GM23338 (cell line): Measurements from ENCODE around the gene BYSL. TPM values are rescaled to one million over a fixed set of nuclear protein-coding genes. Genes with fewer than 3 reads are reported as not detected.

Experiments used
- ATAC-seq: fragments of 200-7000 bp; cut with Tn5 transposase; 3 replicates; pipeline ENCODE4 v1.9.1; 2020
- DNase-seq: peaks from one replicate; pipeline ENCODE4 v3.0.0-alpha.2; 2015; ENCODE audit warnings: low spot score
- H2AFZ ChIP-seq: fragments of 200-600 bp; sonication (generic); 2 replicates; pipeline ENCODE4 v1.8.0; 2016; ENCODE audit warnings: antibody characterized with exemption, mild to moderate bottlenecking, moderate library complexity
- H3F3A ChIP-seq: fragments of 200-600 bp; sonication (generic); replicated peaks from 2 replicates; pipeline ENCODE4 v1.8.0; 2017; ENCODE audit warnings: antibody characterized with exemption, mixed run types, low read depth
- H3K27ac ChIP-seq: fragments of 200-600 bp; sonication (generic); 2 replicates; pipeline ENCODE4 v1.6.1; 2016; ENCODE audit warnings: low read depth
- H3K27me3 ChIP-seq: fragments of 200-600 bp; sonication (generic); 2 replicates; pipeline ENCODE4 v1.8.0; 2016; ENCODE audit warnings: mild to moderate bottlenecking, mixed run types, moderate library complexity; ENCODE audit not compliant: insufficient read depth
- H3K36me3 ChIP-seq: fragments of 200-600 bp; sonication (generic); 2 replicates; pipeline ENCODE4 v1.8.0; 2016; ENCODE audit warnings: mild to moderate bottlenecking; ENCODE audit not compliant: insufficient read depth
- H3K4me1 ChIP-seq: fragments of 200-600 bp; sonication (generic); 2 replicates; pipeline ENCODE4 v1.8.0; 2016; ENCODE audit warnings: mild to moderate bottlenecking, moderate library complexity; ENCODE audit not compliant: insufficient read depth
- H3K4me2 ChIP-seq: fragments of 200-600 bp; sonication (generic); 2 replicates; pipeline ENCODE4 v1.7.1; 2017; ENCODE audit warnings: mixed run types
- H3K4me3 ChIP-seq: fragments of 200-600 bp; sonication (generic); 2 replicates; pipeline ENCODE4 v1.6.1; 2016; ENCODE audit warnings: mixed run types
- H3K79me2 ChIP-seq: fragments of 200-600 bp; sonication (generic); replicated peaks from 2 replicates; pipeline ENCODE4 v1.8.0; 2017; ENCODE audit warnings: mild to moderate bottlenecking; ENCODE audit not compliant: insufficient read depth
- H3K9me2 ChIP-seq: fragments of 200-600 bp; sonication (generic); 2 replicates; pipeline ENCODE4 v1.8.0; 2017; ENCODE audit not compliant: insufficient read depth
- H4K20me1 ChIP-seq: fragments of 200-600 bp; sonication (generic); replicated peaks from 2 replicates; pipeline ENCODE4 v1.8.0; 2017; ENCODE audit warnings: mild to moderate bottlenecking; ENCODE audit not compliant: insufficient read depth
- H3K27ac Mint-ChIP-seq: 2 replicates; pipeline ENCODE4 v1.8.0; 2020; ENCODE audit warnings: inconsistent platforms, mild to moderate bottlenecking, moderate library complexity, mixed read lengths
- H3K27me3 Mint-ChIP-seq: 3 replicates; pipeline ENCODE4 v1.8.0; 2022; ENCODE audit warnings: low read depth, mild to moderate bottlenecking, moderate library complexity, mixed read lengths, inconsistent platforms; ENCODE audit not compliant: insufficient read depth, poor library complexity
- H3K36me3 Mint-ChIP-seq: 3 replicates; pipeline ENCODE4 v1.8.0; 2021; ENCODE audit warnings: low read depth, mild to moderate bottlenecking, inconsistent platforms, moderate library complexity, mixed read lengths
- H3K4me1 Mint-ChIP-seq: 3 replicates; pipeline ENCODE4 v1.8.0; 2020; ENCODE audit warnings: mild to moderate bottlenecking, inconsistent platforms, mixed read lengths
- H3K4me3 Mint-ChIP-seq: 3 replicates; pipeline ENCODE4 v1.8.0; 2021; ENCODE audit warnings: moderate library complexity, mild to moderate bottlenecking, inconsistent platforms, mixed read lengths
- H3K9me3 Mint-ChIP-seq: 3 replicates; pipeline ENCODE4 v1.8.0; 2020; ENCODE audit warnings: moderate library complexity, mild to moderate bottlenecking, inconsistent platforms, mixed read lengths
- CREB1 ChIP-seq: fragments of 250-450 bp; sonication (Bioruptor Pico); IDR thresholded peaks from 2 replicates; pipeline ENCODE4 v1.5.0; 2020; ENCODE audit warnings: low read depth, mild to moderate bottlenecking, moderate library complexity
- EZH2 ChIP-seq: fragments of 200-600 bp; sonication (generic); IDR thresholded peaks from one replicate; pipeline ENCODE4 v1.8.0; 2017; ENCODE audit warnings: antibody characterized with exemption, mild to moderate bottlenecking, low read depth; ENCODE audit not compliant: unreplicated experiment
- EZH2phosphoT487 ChIP-seq: fragments of 200-600 bp; sonication (generic); IDR thresholded peaks from one replicate; pipeline ENCODE4 v1.8.1; 2018; ENCODE audit warnings: antibody characterized with exemption; ENCODE audit not compliant: unreplicated experiment
- JUNB ChIP-seq: IDR thresholded peaks from one replicate; pipeline ENCODE4 v1.6.1; 2016; ENCODE audit warnings: antibody characterized with exemption; ENCODE audit not compliant: unreplicated experiment
- NANOG ChIP-seq: IDR thresholded peaks from 2 replicates; pipeline ENCODE4 v1.6.1; 2016; ENCODE audit warnings: antibody characterized with exemption, borderline replicate concordance
- POLR2AphosphoS5 ChIP-seq: IDR thresholded peaks from 2 replicates; pipeline ENCODE4 v1.6.1; 2016; ENCODE audit warnings: antibody characterized with exemption, low read depth
- STAT1 ChIP-seq: IDR thresholded peaks from one replicate; pipeline ENCODE4 v1.6.1; 2016; ENCODE audit warnings: antibody characterized with exemption; ENCODE audit not compliant: unreplicated experiment
- ZNF114 ChIP-seq: fragments of 250-450 bp; sonication (Bioruptor Pico); IDR thresholded peaks from 2 replicates; pipeline ENCODE4 v1.5.0; 2020; ENCODE audit warnings: mild to moderate bottlenecking, moderate library complexity
- ZNF331 ChIP-seq: fragments of 250-450 bp; sonication (Bioruptor Pico); IDR thresholded peaks from 2 replicates; pipeline ENCODE4 v1.5.0; 2020; ENCODE audit warnings: low read depth, mild to moderate bottlenecking, moderate library complexity
- polyA plus RNA-seq: library from polyadenylated mRNA; unstranded; fragments of >200 nt; fragmentation: Nextera tagmentation; extraction: Ambion mirVana; gene quantifications from 2 replicates; pipeline ENCODE4 v1.2.1, GENCODE V29; 2016
- total RNA-seq: library from RNA; depleted of rRNA; stranded (reverse); fragments of >200 nt; shearing (Covaris generic); gene quantifications from 2 replicates; pipeline ENCODE4 v1.2.3, GENCODE V29; 2014
- TF ChIP-seq, protein P1 (sequence below): IDR thresholded peaks from one replicate; pipeline ENCODE4 v1.6.1; 2018; ENCODE audit warnings: antibody characterized with exemption; ENCODE audit not compliant: unreplicated experiment
- TF ChIP-seq, protein P2 (sequence below): fragments of 250-450 bp; sonication (Bioruptor Pico); IDR thresholded peaks from 2 replicates; pipeline ENCODE4 v1.5.0; 2020; ENCODE audit warnings: mild to moderate bottlenecking, moderate library complexity
- TF ChIP-seq, protein P3 (sequence below), 2 experiments: fragments of 200-600 bp in 1 of 2; sonication (generic) in 1 of 2; conservative IDR thresholded peaks; 2 replicates each; pipeline versions ENCODE4 v1.5.1 to v1.6.1; 2016 to 2017; ENCODE audit warnings: antibody characterized with exemption in 2 of 2, low read depth in 2 of 2, mild to moderate bottlenecking in 2 of 2, moderate library complexity in 1 of 2
- TF ChIP-seq, protein P4 (sequence below): IDR thresholded peaks from 2 replicates; pipeline ENCODE4 v1.6.1; 2016; ENCODE audit warnings: antibody characterized with exemption

The BYSL gene
- total and polyA plus RNA-seq, 2 experiments from 2014 or later = 33.7 to 35.3 TPM

DNA sequence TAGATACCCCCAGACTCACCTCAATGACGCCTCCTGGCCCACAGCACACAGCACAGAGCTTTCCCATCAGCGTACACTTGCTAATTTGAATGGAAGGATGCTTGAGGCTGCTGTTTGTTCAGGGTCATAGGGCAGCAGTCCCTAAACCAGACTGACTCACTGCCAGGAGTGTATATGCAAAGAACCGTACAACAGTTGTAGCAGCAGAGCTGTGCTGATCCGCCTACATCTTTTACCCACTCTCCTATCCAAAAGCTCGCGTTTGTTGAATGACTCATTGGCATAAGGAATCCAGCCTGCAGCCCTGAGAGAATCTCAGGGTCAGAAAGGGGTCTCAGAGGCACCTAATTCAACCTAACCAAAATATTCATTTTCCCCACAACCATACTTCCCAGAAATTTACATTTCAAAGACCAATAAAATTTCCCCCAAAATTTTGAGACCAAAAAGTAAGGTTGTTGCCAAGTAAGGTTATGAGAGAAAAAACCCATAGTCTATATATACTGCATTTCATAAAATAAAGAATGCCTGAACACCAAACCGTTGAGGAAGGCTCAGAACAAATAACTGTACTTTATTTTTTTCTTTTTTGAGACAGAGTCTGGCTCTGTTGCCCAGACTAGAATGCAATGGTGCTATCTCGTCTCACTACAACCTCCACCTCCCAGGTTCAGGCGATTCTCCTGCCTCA is 55.6 kb downstream of the BYSL start:
- ATAC-seq (no peak), DNase-seq (no peak)
- Mint-ChIP-seq H3K27me3 (peaks cover 6% of the 10 kb centered on the region), H3K9me3 (no peaks in the 10 kb centered on the region; the same call in 1 of the 3 replicates), H3K4me1 (no peaks in the 10 kb centered on the region), H3K27ac (no peak overlapping the region), H3K4me3 (no peak overlapping the region), H3K36me3 (no peaks in the 10 kb centered on the region)
- H3K4me2 ChIP-seq = no peak overlapping the region
- H3K36me3 ChIP-seq = no peaks in the 10 kb centered on the region
- no peaks in the 10 kb centered on the region for H3F3A ChIP-seq
- no peak overlapping the region for H3K4me3 ChIP-seq
- no peak overlapping the region for H2AFZ ChIP-seq
- H3K4me1 ChIP-seq = no peaks in the 10 kb centered on the region
- H3K79me2 ChIP-seq = no peaks in the 10 kb centered on the region
- no peaks in the 10 kb centered on the region for H3K27me3 ChIP-seq
- no peaks in the 10 kb centered on the region for H3K9me2 ChIP-seq
- no peak overlapping the region for H3K27ac ChIP-seq
- H4K20me1 ChIP-seq = no peaks in the 10 kb centered on the region
- no peak for TF ChIP-seq POLR2AphosphoS5
- no peak for TF ChIP-seq ZNF114
- TF ChIP-seq STAT1 = no peak
- TF ChIP-seq, protein P1, sequence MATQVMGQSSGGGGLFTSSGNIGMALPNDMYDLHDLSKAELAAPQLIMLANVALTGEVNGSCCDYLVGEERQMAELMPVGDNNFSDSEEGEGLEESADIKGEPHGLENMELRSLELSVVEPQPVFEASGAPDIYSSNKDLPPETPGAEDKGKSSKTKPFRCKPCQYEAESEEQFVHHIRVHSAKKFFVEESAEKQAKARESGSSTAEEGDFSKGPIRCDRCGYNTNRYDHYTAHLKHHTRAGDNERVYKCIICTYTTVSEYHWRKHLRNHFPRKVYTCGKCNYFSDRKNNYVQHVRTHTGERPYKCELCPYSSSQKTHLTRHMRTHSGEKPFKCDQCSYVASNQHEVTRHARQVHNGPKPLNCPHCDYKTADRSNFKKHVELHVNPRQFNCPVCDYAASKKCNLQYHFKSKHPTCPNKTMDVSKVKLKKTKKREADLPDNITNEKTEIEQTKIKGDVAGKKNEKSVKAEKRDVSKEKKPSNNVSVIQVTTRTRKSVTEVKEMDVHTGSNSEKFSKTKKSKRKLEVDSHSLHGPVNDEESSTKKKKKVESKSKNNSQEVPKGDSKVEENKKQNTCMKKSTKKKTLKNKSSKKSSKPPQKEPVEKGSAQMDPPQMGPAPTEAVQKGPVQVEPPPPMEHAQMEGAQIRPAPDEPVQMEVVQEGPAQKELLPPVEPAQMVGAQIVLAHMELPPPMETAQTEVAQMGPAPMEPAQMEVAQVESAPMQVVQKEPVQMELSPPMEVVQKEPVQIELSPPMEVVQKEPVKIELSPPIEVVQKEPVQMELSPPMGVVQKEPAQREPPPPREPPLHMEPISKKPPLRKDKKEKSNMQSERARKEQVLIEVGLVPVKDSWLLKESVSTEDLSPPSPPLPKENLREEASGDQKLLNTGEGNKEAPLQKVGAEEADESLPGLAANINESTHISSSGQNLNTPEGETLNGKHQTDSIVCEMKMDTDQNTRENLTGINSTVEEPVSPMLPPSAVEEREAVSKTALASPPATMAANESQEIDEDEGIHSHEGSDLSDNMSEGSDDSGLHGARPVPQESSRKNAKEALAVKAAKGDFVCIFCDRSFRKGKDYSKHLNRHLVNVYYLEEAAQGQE = no peak
- TF ChIP-seq CREB1 (CRISPR knock-in tag) = no peak
- TF ChIP-seq, protein P2, sequence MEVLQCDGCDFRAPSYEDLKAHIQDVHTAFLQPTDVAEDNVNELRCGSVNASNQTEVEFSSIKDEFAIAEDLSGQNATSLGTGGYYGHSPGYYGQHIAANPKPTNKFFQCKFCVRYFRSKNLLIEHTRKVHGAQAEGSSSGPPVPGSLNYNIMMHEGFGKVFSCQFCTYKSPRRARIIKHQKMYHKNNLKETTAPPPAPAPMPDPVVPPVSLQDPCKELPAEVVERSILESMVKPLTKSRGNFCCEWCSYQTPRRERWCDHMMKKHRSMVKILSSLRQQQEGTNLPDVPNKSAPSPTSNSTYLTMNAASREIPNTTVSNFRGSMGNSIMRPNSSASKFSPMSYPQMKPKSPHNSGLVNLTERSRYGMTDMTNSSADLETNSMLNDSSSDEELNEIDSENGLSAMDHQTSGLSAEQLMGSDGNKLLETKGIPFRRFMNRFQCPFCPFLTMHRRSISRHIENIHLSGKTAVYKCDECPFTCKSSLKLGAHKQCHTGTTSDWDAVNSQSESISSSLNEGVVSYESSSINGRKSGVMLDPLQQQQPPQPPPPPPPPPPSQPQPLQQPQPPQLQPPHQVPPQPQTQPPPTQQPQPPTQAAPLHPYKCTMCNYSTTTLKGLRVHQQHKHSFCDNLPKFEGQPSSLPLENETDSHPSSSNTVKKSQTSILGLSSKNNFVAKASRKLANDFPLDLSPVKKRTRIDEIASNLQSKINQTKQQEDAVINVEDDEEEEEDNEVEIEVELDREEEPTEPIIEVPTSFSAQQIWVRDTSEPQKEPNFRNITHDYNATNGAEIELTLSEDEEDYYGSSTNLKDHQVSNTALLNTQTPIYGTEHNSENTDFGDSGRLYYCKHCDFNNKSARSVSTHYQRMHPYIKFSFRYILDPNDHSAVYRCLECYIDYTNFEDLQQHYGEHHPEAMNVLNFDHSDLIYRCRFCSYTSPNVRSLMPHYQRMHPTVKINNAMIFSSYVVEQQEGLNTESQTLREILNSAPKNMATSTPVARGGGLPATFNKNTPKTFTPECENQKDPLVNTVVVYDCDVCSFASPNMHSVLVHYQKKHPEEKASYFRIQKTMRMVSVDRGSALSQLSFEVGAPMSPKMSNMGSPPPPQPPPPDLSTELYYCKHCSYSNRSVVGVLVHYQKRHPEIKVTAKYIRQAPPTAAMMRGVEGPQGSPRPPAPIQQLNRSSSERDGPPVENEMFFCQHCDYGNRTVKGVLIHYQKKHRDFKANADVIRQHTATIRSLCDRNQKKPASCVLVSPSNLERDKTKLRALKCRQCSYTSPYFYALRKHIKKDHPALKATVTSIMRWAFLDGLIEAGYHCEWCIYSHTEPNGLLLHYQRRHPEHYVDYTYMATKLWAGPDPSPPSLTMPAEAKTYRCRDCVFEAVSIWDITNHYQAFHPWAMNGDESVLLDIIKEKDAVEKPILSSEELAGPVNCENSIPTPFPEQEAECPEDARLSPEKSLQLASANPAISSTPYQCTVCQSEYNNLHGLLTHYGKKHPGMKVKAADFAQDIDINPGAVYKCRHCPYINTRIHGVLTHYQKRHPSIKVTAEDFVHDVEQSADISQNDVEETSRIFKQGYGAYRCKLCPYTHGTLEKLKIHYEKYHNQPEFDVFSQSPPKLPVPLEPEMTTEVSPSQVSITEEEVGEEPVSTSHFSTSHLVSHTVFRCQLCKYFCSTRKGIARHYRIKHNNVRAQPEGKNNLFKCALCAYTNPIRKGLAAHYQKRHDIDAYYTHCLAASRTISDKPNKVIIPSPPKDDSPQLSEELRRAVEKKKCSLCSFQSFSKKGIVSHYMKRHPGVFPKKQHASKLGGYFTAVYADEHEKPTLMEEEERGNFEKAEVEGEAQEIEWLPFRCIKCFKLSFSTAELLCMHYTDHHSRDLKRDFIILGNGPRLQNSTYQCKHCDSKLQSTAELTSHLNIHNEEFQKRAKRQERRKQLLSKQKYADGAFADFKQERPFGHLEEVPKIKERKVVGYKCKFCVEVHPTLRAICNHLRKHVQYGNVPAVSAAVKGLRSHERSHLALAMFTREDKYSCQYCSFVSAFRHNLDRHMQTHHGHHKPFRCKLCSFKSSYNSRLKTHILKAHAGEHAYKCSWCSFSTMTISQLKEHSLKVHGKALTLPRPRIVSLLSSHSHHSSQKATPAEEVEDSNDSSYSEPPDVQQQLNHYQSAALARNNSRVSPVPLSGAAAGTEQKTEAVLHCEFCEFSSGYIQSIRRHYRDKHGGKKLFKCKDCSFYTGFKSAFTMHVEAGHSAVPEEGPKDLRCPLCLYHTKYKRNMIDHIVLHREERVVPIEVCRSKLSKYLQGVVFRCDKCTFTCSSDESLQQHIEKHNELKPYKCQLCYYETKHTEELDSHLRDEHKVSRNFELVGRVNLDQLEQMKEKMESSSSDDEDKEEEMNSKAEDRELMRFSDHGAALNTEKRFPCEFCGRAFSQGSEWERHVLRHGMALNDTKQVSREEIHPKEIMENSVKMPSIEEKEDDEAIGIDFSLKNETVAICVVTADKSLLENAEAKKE = no peak
- TF ChIP-seq, protein P3, sequence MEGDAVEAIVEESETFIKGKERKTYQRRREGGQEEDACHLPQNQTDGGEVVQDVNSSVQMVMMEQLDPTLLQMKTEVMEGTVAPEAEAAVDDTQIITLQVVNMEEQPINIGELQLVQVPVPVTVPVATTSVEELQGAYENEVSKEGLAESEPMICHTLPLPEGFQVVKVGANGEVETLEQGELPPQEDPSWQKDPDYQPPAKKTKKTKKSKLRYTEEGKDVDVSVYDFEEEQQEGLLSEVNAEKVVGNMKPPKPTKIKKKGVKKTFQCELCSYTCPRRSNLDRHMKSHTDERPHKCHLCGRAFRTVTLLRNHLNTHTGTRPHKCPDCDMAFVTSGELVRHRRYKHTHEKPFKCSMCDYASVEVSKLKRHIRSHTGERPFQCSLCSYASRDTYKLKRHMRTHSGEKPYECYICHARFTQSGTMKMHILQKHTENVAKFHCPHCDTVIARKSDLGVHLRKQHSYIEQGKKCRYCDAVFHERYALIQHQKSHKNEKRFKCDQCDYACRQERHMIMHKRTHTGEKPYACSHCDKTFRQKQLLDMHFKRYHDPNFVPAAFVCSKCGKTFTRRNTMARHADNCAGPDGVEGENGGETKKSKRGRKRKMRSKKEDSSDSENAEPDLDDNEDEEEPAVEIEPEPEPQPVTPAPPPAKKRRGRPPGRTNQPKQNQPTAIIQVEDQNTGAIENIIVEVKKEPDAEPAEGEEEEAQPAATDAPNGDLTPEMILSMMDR (conservative IDR thresholded peaks at IDR 0.05; ENCODE audit: low read depth in 2 of 2) = no peak
- TF ChIP-seq, protein P4, sequence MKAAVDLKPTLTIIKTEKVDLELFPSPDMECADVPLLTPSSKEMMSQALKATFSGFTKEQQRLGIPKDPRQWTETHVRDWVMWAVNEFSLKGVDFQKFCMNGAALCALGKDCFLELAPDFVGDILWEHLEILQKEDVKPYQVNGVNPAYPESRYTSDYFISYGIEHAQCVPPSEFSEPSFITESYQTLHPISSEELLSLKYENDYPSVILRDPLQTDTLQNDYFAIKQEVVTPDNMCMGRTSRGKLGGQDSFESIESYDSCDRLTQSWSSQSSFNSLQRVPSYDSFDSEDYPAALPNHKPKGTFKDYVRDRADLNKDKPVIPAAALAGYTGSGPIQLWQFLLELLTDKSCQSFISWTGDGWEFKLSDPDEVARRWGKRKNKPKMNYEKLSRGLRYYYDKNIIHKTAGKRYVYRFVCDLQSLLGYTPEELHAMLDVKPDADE = no peak
- TF ChIP-seq JUNB = no peak
- no peak for TF ChIP-seq ZNF331 (CRISPR knock-in tag)
- TF ChIP-seq NANOG = no peak
- no peak for TF ChIP-seq EZH2
- no peak for TF ChIP-seq EZH2phosphoT487
